Mesothelial cell of epicardium (in vitro differentiated cells): ENCODE measurements around the gene CHFR. TPM values are rescaled to one million over a fixed set of nuclear protein-coding genes. Genes with fewer than 3 reads are reported as not detected.
A peak's percentile ranks its signal among the peaks of the same experiment; 100 is the strongest.
"Not testable (repeated sequence)": the region's sequence is repeated elsewhere in the genome, so short reads cannot be mapped to it uniquely, and the experiment has no call there.

ENCODE experiments used
- DNase-seq, 2 experiments: peaks; one replicate each; pipeline ENCODE4 v3.0.0; 2021; ENCODE audit warnings: low spot score in 2 of 2; ENCODE audit not compliant: unreplicated experiment in 2 of 2
- H3K27ac Mint-ChIP-seq: 2 replicates; pipeline ENCODE4 v1.8.0; 2021; ENCODE audit warnings: mixed read lengths
- H3K27me3 Mint-ChIP-seq: 2 replicates; pipeline ENCODE4 v1.8.0; 2021; ENCODE audit warnings: low read depth, mixed read lengths
- H3K36me3 Mint-ChIP-seq: 2 replicates; pipeline ENCODE4 v1.8.0; 2021; ENCODE audit warnings: mixed read lengths
- H3K4me1 Mint-ChIP-seq: 2 replicates; pipeline ENCODE4 v1.8.0; 2021; ENCODE audit warnings: mixed read lengths
- H3K4me3 Mint-ChIP-seq: 2 replicates; pipeline ENCODE4 v1.8.0; 2021; ENCODE audit warnings: mild to moderate bottlenecking, moderate library complexity, mixed read lengths
- H3K9me3 Mint-ChIP-seq: 2 replicates; pipeline ENCODE4 v1.8.0; 2021; ENCODE audit warnings: mixed read lengths
- total RNA-seq: library from RNA; stranded (reverse); gene quantifications from 3 replicates; pipeline ENCODE4 v1.2.1, GENCODE V29; 2021
- TF ChIP-seq, protein P1 (sequence below): fragments of 200-600 bp; sonication (generic); IDR thresholded peaks from one replicate; pipeline ENCODE4 v1.5.0; 2021; ENCODE audit warnings: antibody characterized with exemption; ENCODE audit not compliant: unreplicated experiment

CHFR gene
- total RNA-seq, 1 donor from 2014 or later, result 47.7 TPM

DNA sequence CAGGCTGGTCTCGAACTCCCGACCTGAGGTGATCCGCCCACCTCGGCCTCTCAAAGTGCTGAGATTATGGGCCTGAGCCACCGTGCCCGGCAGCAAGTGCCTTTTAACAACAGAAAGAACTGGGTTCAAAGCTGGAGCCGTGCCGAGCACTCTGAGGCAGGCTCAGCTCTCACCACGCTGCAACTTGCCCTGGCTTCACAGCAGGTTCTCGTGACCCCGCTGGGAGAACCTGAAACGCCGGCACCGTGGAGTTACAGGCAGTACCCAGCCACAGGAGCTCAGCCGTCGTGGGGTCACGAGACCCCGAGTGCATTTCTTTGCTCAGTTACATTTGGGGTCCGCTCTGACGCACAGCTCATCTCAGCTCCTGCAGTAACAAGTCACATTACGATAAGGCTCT lies 73.2 kb downstream of the CHFR start:
- no peak for DNase-seq
- Mint-ChIP-seq H3K36me3 (peaks cover 36% of the 10 kb centered on the region), H3K4me1 (no peaks in the 10 kb centered on the region), H3K9me3 (peaks cover 6% of the 10 kb centered on the region), H3K4me3 (no peak overlapping the region), H3K27ac (no peak overlapping the region), H3K27me3 (no peaks in the 10 kb centered on the region)
- TF ChIP-seq, protein P1, sequence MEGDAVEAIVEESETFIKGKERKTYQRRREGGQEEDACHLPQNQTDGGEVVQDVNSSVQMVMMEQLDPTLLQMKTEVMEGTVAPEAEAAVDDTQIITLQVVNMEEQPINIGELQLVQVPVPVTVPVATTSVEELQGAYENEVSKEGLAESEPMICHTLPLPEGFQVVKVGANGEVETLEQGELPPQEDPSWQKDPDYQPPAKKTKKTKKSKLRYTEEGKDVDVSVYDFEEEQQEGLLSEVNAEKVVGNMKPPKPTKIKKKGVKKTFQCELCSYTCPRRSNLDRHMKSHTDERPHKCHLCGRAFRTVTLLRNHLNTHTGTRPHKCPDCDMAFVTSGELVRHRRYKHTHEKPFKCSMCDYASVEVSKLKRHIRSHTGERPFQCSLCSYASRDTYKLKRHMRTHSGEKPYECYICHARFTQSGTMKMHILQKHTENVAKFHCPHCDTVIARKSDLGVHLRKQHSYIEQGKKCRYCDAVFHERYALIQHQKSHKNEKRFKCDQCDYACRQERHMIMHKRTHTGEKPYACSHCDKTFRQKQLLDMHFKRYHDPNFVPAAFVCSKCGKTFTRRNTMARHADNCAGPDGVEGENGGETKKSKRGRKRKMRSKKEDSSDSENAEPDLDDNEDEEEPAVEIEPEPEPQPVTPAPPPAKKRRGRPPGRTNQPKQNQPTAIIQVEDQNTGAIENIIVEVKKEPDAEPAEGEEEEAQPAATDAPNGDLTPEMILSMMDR, result no peak

DNA sequence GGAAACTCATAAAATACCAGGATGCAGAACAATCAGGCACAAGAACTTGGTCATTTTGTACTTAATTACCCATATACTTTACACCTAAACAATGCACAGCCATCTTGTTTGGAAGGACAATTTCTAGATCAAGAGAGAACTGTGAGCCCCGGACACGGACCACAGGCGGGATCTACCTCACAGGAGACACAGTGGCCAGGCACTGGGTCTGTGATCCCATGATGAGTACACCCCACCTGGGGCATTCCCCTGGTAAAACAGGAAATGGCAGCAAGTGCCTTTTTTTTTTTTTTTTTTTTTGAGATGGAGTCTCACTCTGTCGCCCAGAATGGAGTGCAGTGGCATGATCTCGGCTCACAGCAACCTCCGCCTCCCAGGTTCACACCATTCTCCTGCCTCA lies 74.0 kb downstream of the CHFR start:
- H3K27me3 Mint-ChIP-seq, result no peaks in the 10 kb centered on the region
- H3K9me3 Mint-ChIP-seq, result peaks cover 6% of the 10 kb centered on the region
- no peak overlapping the region for H3K27ac Mint-ChIP-seq
- no peak overlapping the region for H3K4me3 Mint-ChIP-seq
- TF ChIP-seq, protein P1, result no peak
- peaks cover 41% of the 10 kb centered on the region for H3K36me3 Mint-ChIP-seq
- DNase-seq, result no peak
- H3K4me1 Mint-ChIP-seq, result no peaks in the 10 kb centered on the region

DNA sequence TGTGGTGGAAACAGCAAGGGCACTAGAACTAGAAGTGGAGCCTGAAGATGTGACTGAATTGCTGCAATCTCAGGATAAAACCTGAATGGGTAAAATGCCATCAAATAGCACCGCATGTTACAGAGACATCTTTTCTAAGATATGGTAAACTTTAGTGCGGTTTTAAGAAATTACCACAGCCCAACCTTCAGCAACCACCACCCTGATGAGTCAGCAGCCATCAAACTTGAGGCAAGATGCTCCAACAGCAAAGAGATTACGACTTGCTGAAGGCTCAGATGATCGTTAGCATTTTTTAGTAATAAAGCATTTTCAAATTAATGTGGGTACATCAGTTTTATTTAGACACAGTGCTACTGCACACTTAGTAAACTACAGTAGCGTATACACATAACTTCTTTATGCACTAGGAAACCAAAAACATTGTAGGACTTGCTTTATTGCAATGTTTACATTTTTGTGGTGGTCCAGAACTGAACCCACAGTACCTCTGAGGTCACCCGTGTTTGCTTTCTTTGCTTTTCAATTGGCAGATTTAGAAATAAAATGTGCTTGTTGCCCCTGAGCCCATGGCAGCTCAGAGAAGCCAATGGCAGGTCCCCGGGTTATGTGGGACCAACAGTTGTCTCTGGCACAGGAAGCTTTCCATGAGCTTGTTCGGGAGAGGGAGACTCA lies 74.6 kb downstream of the CHFR start:
- TF ChIP-seq, protein P1, result no peak
- Mint-ChIP-seq H3K27me3 (no peaks in the 10 kb centered on the region), H3K36me3 (peaks cover 43% of the 10 kb centered on the region), H3K9me3 (peaks cover 6% of the 10 kb centered on the region), H3K4me3 (no peak overlapping the region), H3K27ac (no peak overlapping the region), H3K4me1 (no peaks in the 10 kb centered on the region)
- no peak for DNase-seq

DNA sequence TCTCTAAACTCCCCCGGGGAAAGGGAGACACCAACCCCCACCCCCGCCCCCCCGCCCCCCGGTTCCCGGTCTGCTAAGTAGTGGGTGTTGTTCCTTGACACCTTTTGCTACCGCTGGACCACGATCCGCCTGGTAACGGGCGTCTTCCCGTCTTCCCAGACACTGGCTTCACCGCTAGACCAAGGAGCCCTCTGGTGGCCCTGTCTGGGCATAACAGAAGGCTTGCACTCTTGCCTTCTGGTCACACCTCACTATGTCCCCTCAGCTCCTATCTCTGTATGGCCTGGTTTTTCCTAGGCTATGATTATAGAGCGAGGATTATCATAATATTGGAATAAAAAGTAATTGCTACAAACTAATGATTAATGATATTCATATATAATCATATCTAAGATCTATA lies 78.0 kb downstream of the CHFR start:
- H3K4me1 Mint-ChIP-seq, result peaks cover 11% of the 10 kb centered on the region
- peaks cover 49% of the 10 kb centered on the region for H3K36me3 Mint-ChIP-seq
- not testable (repeated sequence) for H3K27ac Mint-ChIP-seq, DNase-seq, H3K27me3 Mint-ChIP-seq, H3K4me3 Mint-ChIP-seq, H3K9me3 Mint-ChIP-seq

DNA sequence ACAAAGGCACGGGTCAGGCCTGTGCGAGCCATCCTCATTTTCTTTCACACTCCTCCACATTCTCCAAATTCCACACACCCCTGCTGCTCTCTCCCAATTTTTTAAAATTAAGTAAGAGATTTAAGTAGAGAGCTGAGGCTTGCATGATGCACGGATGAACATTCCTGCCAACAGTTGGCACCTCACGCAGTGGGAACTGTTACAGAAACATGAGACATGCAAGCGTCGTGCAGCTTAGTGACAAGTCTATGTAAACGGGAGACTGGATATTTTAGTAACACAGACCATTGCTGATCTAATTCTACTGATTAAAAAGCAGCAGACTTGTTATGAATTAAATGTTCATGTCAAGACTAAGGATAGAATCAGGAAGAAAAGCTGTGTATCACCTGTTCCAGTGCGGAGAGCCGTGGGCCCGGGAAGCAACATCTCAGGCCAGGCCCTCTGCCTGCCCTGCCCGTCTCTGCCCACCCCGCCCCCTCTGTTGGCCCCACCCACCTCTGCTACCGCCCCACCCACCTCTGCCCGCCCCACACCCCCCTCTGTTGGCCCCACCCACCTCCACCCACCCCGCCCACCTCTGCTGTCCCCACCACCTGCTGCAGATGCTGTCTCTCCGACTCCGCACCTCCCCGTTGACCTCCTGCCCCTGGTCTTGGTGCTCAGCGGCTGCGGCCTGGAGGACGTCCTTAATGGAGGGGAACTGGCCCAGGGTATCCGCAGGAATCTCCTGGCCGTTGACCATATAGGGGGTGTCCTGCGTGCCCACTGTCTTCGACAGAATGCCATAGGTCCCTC lies 79.9 kb downstream of the CHFR start:
- Mint-ChIP-seq H3K27ac (peak overlapping the region; percentile 31), H3K36me3 (peaks cover 51% of the 10 kb centered on the region)
- DNase-seq, result no peak

More for the DNA sequence above, 79.9 kb downstream of the CHFR start:
- H3K9me3 Mint-ChIP-seq, result peaks cover 6% of the 10 kb centered on the region
- no peaks in the 10 kb centered on the region for H3K27me3 Mint-ChIP-seq
- no peak overlapping the region for H3K4me3 Mint-ChIP-seq
- peaks cover 11% of the 10 kb centered on the region for H3K4me1 Mint-ChIP-seq
- TF ChIP-seq, protein P1, result no peak
